ENCODE measurements around the gene RTL10.

RTL10 gene

DNA sequence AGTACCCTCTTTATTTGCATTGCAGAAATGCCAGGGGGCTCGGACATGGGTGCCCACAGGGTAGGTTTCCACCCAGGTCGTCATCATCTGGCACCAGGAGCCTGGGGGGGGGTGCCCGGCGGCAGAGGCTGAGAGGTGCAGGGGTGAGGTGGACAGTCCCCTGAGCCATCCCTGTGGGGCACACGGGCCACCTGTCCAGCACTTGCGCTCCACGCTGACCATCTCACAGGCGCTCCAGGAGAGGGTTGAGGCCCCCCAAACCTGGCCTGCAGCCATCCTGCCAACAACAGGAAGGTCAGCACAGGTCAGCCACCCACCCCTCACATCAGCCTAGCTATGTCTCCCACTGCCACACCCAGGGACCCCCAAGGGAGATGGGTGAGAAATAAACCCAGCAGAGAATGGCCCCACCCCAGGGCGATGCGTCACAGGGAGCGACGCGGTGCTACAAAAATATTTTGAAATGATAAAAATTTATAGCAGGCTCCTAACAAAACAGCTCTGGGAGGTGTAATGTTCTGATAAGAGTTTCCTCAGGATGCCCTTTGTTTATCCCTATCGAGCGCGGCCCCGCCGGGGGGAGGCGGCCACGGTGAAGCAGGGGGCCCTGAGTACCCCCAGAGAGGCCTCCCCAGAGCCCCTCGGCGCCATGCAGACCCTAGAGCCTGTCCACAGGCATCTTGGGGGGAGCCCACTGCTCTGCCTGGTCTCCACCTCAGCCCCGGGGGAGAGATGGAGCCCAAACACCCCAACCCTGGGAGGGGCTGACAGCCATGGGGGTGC lies 21.0 kb upstream of the RTL10 start:
- DNase-seq, result no peak

DNA sequence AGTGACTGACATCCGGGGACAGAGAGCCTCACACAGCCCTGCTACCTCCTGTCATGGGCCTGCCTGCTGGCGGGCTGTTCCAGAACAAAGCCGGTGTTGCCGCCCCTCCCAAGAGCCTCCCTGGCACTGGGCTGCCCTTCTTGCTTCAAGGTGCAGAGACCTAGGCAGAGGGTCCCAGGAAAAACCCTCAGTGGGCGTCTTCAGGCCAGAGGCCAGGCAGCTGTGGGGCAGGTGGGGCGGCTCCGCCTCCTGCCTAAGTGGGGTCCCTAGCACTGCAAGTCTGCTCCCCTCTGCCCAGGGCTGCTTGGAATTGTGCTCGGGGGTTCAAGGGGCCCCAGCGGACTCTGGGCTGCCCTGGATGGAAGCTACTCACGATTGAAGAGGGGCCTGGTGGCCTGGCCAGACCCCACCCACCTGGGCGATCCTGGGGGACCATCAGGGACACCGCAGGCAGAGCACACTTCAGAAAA lies 20.4 kb upstream of the RTL10 start:
- no peak for DNase-seq

DNA sequence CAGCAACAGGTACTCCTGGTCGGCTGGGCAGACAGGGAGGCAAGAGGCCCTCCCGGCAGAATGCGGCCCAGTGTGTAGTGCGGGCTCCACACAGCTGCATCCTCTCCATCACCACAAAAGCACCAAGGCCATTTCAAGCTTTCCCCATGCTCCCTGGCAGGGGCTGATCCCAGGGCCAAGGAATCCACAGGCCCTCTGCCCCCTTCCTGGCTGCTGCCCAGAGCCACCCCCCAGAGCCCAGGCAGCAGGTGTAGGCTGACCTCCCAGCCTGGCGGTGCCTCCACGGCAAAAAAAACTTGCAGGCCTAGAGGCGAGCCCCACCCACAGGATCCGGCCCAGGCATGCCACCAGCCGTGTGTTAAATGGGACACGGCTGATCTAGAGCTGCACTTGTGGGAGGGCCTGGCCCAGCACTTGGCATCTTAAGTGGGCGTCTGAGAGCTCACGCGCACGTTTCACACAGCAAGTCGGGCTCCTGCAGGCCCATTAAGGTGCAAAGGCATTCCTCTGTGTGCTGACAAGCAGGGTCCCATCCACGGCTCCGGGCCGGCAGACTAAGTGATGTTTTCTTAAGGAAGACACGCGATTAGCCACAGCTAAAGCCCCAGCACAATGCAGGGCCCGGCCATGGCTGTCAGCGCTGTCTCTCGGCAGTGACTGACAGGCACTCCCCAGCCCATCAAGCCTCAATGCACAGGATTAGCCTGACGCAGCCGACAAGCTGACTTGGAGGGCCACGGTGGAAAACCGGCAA lies 19.8 kb upstream of the RTL10 start:
- no peak for DNase-seq

DNA sequence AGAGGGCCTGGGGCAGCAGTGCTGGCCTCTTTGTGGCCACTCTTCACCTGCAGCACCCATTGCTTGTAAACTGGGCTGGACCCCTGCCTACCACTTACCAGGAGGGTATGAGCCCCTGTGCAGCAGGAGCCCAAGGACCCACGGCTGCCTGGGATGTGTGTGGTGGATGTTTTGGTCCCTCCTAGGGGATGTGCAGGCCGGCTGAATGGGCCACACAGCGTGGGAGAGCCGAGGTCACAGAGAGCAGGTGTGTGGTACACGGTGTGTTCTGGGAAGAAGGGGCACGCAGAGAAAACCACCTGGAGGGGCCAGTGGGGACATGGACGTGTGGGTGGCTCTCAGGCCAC lies 19.3 kb upstream of the RTL10 start:
- DNase-seq, result no peak

DNA sequence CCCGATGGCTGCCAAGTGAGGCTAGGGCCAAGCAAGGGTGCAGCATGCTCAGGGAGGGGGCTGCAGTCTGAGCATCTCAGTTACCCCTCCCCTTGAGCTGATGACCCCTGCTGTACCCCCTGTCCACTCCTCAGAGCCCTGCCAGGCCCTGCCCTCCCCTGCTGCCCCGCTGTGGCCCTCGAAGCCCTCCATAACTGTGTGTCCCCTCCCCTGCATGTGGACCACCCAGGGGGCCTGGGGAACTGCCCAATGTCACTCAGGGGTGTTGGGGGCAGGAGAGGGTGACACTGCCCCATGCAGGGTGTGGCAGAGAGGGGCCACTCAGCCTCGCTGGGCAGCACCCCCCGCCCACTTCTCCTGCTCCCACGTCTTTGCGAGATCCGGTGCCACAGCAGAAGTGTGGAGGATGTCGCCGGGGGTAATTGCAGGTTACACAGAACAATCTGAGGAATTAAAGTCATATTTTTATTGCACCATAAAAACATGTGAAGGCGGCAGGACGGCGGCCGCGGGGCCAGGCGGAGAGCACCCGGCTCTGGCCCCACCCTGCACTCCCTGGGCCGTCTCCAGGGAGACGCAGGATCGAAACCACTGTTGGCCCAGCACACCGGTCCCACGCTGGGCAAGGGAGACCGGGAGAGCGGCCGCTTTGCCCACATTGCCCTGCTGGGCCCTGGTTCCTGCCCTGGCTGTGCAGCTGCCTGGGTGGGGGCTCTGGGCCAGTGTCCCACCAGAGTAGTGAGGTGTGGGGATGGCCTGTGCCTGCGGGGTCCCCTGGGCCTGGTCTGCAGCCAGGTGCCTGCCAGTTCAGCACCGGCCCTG lies 18.7 kb upstream of the RTL10 start:
- DNase-seq, result no peak

DNA sequence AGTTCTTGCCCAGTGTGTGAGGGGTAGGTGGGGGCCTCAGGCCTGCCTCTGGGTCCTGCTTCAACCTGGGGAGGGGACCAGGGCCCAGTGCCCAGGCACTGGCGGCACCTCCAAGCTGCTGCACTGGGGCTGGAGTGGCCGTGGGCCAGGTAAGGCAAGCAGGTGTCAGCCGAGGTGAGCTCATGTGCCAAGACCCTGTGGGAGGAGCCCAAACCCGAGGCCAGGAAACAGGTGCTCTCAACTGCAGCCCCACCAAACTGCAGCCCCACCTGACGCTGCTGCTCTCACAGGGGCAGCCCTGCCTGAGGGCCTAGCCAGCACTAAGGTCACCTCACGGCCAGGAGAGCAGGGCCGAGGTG lies 18.1 kb upstream of the RTL10 start:
- DNase-seq, result no peak

DNA sequence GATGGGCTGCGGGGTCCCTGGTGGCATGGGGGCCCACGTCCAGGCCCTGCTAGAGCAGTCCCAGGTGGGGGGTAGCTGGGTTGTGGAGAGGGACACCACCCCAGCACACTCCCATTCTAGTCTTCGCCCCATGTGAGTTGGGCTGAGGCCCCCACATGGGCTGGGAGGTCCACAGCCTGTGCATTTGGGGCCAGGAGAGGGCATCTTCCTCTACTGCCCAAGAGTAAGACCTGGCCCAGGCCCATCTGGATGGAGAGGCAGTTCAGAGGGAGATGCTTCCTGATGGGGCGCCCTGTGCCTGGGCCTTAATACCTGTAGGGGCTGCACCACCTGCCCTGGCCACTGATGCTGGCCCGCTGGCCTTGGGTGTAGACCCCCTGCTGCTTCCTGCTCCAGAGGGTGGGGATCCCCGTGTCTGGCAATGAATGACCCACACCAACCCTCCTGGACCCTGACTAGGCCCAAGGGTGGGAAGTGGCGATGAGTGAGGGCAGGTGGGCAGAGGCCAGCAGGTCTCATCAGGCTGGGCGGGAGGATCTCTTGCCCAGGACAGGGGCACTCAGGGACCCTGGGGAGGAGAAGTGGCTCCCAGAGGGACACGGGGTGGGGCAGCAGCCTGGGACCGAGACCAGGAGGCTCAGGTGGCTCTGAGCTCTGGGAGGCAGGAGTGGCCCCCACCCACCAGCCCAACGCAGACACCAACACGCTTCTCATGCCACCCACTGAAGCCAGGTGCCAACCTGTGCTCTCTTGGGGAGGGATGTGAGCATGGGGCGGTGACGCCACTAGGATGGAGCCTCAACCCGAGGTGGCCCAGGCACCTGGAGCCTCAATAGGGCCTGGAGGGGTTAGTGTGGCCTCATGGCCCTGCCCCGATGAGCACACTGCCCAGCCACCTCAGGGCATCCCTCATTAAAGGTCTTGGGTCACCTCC lies 17.4 kb upstream of the RTL10 start:
- no peak for DNase-seq

DNA sequence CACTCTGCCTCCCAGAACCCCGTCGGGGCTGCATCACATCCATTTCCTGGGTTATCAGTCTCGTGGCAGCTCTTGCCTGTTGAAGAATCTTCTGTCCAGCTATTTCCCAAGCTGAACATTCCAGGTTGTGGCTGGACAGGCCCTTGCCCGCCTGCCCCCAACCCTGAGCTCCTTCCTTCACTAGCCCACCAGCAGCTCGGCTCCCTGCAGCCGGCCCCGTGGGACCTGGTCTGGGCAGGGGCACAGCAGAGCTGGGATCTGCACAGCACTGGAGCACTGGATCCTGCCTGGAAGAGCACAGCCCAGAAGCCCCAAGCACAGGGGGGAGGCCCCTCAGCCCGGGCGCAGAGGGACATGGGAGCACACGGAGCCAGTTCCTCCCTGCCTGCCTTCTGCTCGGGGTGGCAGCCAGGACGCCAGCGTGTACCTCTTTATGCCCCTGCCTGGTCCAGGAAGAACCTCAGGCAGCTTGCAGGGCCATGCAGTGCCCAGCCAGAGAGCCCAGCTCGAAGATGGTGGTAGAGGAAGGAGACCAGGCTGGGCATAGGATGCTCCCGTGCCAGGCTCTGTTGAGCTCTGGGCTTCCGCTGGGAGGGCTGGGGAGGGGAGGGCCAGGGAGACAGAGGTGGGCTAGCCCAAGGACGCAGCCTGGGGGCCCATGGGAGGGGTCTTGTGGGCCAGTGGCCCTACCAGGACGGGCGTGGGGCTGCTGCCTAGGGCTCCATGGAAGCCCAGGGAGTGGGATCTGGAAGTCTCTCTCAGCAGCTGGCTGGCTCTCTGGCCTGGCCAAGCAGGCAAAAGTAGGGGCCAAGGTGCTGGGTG lies 16.6 kb upstream of the RTL10 start:
- DNase-seq, result no peak

DNA sequence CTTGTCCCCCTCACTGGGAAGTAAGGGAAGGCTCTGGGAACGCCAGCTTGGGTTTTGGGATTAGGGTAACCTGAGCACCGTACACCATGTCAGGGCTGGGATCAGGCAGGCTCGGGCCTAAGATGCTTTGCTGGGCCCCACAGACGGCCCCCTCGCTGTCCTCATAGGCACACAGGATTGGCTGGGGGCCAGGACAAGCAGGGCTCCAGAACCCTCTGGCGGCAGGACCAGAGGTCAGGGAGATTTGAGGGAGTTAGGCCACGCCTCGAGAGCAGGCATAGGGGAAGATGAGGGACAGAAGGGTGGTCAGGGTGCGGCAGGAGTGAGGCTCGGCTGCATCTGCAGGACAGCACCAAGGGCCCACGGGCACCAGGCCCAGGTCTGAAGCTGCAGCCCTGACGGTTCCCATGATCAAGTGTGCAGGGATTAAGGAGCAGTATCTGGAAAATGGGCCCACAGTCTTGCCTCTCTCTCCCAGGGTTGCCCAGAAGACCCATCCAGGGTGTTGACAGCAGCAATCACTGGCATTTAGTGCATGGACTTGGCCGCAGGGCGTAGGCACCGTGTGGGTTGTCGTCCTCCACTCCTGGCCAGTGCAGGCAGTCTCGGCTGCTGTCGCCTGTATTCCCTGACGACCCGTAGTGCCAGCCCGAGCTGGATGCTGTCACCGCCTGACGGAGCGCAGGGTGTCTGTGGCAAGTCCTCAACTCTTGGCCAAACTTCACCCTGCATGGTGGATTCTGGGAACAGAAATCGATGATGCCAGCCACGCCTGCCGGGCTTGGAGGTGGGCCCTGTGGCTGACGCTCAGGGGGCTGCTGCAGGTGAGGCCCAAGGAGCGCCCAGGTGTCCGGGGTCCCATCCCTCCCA lies 15.7 kb upstream of the RTL10 start:
- DNase-seq, result no peak

DNA sequence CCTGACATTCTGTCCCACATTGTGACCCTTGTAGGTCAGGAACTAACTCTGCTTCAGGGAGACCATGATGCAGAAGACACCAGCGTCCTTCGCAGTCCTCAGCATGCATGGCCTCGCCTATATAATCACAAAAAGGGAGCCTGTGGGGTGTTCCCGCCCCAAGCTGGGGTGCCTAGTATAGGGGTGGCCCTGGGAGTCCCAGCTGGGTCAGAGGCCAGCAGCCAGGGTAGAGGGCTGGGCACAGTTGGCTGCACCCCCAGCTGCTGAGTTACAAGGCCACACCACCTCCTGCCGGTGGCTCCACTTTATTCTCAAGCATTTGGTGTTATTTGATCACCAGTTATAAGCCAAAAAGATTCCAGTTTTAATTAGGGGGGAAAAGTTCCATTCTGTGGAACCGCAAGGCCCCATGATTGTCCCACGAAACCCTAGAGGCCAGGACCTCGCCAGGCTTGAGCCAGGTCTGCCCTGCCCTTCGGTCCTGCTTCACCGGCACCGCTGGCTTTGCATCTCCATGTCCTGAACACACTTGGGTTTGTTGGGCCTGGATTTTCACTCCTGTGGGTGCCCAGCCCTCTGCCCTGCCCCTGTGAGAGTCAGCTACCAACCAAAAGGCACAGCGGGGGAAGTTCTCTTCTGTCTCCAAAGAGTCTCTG lies 15.0 kb upstream of the RTL10 start:
- DNase-seq, result no peak

DNA sequence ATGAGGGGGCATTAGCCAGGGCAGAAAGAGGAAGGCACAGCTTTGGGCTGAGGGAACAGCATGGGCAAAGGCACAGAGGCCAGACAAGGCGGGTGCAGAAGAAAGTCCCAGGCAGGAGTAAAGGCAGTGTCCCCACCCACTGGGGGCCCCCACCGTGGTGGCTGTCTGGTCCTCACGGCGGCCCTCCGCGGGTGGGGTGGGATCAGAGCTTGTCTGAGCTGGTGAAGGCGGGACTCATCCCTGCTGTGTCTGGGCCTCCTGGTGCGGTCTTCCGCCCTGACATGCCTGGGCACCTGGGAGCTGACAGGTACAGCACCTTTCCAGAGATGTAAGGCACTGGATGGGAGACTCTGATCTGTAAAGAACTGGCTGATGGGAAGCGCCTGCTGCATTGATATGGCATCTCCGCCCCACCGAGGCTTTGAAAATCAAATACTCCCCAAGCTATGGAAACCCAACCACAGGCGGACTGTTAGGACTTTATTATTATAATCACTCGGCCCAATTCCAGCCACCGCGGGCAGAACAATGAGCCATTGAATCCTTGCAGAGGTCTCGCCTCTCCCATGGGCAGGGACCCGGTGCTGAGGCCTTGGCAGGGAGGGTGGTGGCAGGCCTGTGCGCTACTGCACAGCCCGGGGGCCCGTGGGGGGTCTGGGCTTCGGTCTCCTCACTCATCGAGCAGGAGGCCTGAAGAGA lies 14.2 kb upstream of the RTL10 start:
- no peak for DNase-seq

DNA sequence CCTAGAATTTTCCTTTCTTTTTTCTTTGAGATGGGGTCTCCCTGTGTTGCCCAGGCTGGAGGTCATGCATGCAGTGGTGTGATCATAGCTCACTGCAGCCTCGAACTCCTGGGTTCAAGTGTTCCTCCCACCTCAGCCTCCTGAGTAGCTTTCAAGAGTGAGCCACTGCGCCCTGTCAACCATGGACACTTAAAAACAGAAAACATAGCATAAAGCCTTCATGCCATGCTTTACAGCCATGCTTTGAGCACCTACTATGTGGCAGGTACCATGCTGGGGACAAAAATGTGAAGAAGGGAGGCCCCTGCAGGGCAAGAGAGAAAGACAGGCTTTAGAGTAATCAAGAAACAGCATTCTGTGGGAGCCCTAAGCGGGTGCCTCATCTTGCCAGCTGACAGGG lies 13.7 kb upstream of the RTL10 start:
- no peak for DNase-seq

DNA sequence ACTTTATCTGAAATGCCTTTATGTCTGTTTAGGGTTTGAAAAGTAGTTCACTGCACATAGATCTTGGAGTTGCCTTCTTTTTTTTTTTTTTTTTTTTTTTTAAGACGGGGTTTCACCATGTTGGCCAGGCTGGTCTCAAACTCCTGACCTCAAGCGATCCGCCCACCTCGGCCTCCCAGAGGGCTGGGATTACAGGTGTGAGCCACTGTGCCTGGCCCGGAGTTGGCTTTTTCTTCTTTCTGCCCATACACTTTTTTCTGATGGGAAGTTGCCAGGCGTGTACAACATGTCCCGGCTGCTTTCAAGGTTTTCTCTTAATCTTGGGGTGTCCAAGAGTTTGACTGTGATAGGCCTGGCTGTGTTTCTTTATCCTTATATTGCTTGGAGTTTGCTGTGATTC lies 12.9 kb upstream of the RTL10 start:
- no peak for DNase-seq

DNA sequence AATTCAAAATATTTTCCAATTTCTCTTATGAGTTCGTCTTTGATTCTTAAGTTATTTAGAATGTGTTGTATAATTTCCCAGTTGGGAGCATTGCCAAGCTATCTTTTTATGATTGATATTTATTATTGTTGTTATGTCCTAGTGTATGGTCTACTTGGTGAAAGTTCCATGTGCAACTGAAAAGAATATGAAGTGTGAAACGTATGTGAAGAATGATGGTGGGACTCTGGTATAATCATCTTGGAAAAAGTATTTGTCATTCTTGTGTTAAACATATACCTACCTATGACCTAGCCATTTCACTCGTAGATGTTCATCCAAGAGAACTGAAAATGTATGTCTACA lies 12.0 kb upstream of the RTL10 start:
- DNase-seq, result no peak

DNA sequence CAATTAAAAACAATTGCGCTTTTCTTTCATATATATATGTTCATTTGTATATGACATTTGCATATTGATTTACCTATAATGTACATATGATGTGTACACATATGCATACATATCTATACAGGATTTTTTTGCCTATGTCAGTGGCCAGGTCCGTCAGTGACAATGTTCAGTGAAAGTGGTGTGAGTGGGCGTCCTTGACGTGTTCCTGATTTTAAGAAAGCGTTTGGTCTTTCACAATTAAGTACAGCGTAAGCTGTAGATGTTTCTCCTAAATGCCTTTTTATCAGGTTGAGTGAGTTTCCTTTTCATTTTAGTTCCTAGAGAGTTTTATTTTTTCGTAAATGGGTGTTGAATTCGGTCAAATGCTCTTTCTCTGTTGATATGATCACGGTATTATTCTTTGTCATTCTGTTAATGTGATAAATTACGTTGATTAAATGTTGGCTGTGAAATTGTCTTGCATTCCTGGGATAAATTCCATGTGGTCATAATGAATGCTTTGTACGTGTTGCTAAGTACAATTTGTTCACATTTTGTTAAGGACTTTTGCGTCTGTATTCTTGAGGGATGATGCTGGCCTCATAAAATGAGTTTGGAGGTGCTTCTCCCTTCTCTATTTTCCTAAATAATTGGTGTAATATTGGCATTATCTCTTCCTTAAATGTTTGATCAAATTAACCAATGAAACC lies 10.6 kb upstream of the RTL10 start:
- no peak for DNase-seq

DNA sequence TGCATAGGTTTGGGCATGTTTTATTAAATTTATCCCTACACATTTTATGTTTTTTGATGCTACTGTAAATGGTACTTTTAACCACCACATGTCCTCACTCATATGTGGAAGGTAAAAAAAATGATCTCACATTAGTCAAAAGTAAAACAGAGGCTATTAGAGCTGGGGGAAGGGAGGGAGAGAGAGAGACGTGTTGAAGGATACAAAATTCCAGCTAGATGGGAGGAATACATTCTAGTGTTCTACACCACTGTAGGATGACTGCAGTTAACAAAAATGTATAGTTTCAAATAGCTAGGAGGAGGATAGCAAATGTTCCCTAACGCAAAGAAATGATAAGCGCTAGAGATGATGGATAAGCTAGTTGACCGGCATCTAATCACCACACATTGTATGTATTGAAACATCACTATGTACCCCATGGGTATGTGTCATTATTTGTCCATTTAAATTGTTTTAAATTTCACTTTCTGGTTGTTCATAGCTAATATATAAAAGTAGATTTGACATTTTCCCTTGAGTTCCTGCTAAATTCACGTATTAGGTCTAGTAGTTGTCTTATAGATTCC lies 9.9 kb upstream of the RTL10 start:
- DNase-seq, result no peak

DNA sequence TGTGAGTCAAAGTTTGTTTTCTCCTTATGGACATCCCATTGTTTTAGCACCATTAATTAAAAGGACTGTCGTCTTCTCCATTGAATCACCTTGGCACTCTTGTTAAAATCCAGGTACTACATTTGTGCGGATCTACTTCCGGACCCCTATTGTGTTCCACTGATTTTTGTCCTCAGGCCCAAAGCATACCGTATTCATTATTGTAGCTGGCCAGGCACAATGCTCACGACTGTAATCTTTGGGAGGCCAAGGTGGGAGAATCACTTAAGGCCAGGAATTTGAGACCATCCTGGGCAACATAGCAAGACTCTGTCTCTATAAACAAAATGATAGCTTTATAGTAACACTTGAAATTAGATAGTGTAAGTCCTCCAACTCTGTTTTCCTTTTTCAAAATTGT lies 8.9 kb upstream of the RTL10 start:
- DNase-seq, result no peak

DNA sequence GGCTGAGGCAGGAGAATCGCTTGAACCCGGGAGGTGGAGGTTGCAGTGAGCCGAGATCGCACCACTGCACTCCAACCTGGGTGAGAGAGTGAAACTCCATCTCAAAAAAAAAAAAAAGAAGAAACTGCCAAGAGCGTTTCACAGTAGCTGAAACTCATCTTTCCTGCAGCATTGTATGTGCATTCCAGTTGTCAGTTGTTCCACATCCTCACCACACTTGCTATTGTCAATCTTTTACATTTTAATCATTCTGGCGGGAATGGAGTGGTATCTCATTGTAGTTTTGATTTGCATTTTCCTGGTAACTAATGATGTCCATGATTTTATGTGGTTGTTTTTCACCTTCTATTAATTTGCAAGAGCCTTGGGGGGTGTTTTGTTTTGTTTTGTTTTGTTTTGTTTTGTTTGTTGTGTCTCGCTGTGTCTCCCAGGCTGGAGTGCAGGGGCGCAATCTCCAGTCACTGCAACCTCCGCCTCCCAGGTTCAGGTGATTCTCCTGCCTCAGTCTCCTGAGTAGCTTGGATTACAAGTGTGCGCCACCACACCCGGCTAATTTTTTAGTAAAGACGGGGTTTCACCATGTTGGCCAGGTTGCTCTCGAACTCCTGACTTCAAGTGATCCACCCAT lies 8.1 kb upstream of the RTL10 start:
- DNase-seq, result no peak

Data from SW 1271 (cell line).